Stimulated activated CD8-positive, alpha-beta memory T cell treated with anti-CD3 and anti-CD28 coated beads, Interleukin-7, amount 100 ng/mL, for 48 hours (primary cell): ENCODE results near the gene RASSF1.
"Not testable (repeated sequence)": the region's sequence is repeated elsewhere in the genome, so short reads cannot be mapped to it uniquely, and the experiment has no call there.

Experiments used
- DNase-seq, 2 donors: peaks; one replicate each; pipeline ENCODE4 v3.0.0-alpha.2; 2020; ENCODE audit warnings: low read depth in 1 of 2; ENCODE audit errors: extremely low read depth in 1 of 2

Gene RASSF1

GRCh38 chr3:50324351-50325112, 16.1 kb downstream of the RASSF1 start:
- DNase-seq: peak in 1 of 2 donors; percentile 42

GRCh38 chr3:50323614-50324199, 16.9 kb downstream of the RASSF1 start:
- no peak for DNase-seq

- DNase-seq: no peak
These were observed 17.5 kb downstream of the RASSF1 start for GRCh38 chr3:50323092-50323600.

GRCh38 chr3:50322386-50323091, 18.1 kb downstream of the RASSF1 start, which contains the start of gene HYAL2:
Gene HYAL2 (minus strand): TSS chr3:50322745. CDS start chr3:50320489, 2,256 bp downstream.
- no peak for DNase-seq

- no peak for DNase-seq
These were observed 18.6 kb downstream of the RASSF1 start for GRCh38 chr3:50322115-50322385.

GRCh38 chr3:50321336-50322114, 19.1 kb downstream of the RASSF1 start:
- DNase-seq: peak; percentile 59 to 80

GRCh38 chr3:50320853-50321335, 19.7 kb downstream of the RASSF1 start:
- no peak for DNase-seq

GRCh38 chr3:50319894-50320625, 20.6 kb downstream of the RASSF1 start:
- no peak for DNase-seq

GRCh38 chr3:50319181-50319893, 21.3 kb downstream of the RASSF1 start:
- no peak for DNase-seq

GRCh38 chr3:50318615-50319014, 22.0 kb downstream of the RASSF1 start:
- DNase-seq: no peak

- no peak for DNase-seq
These were observed 22.5 kb downstream of the RASSF1 start for GRCh38 chr3:50318163-50318562.

- DNase-seq: no peak
These were observed 23.3 kb downstream of the RASSF1 start for GRCh38 chr3:50317300-50317699.

GRCh38 chr3:50316657-50317242, 23.9 kb downstream of the RASSF1 start:
- DNase-seq: peak in 1 of 2 donors; percentile 55

GRCh38 chr3:50314816-50315215, 25.8 kb downstream of the RASSF1 start:
- DNase-seq: no peak

GRCh38 chr3:50314342-50314741, 26.3 kb downstream of the RASSF1 start:
- DNase-seq: no peak

- not testable (repeated sequence) for DNase-seq
These were observed 28.6 kb downstream of the RASSF1 start for GRCh38 chr3:50312041-50312440.

GRCh38 chr3:50304601-50305000, 36.0 kb downstream of the RASSF1 start:
- DNase-seq: peak in 1 of 2 donors; percentile 15

- DNase-seq: no peak
These were observed 37.4 kb downstream of the RASSF1 start, which contains the start of gene HYAL1 for GRCh38 chr3:50303013-50303815. Gene HYAL1 (minus strand): TSS chr3:50303574. CDS start chr3:50302956, 618 bp downstream.
